ENCODE results near the gene EIF2B5.
"Not testable (repeated sequence)": the region's sequence is repeated elsewhere in the genome, so short reads cannot be mapped to it uniquely, and the experiment has no call there.

Gene EIF2B5

DNA sequence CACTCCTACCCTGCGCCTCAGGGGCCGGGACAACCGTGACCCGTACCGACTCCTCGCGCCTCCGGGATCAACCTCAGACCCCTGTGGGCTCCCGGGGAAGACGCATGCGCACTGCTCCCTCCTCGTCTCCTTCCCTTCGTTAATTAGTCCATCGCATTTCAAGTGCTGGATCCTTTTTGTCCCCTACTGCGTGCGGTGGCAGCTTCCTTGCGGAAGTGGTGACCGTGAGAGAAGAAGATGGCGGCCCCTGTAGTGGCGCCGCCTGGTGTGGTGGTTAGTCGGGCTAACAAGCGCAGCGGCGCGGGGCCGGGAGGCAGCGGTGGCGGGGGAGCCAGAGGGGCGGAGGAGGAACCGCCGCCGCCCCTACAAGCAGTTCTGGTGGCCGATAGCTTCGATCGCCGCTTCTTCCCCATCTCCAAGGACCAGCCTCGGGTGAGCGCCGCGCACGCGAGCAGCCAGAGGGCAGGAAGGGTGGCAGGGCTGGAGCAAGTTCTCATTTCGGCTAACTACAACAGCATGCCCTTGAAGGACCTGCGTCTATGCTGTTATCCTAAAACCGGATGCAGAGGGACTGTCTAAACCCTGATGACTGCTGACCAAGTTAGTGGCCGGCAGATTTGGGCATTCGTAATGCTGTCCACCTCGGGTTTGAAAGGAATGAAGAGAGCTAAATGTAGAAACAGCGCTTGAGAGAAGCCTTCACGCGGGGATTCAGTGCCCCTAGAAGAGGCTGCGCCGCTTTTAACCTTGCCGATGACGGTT, at the start of gene EIF2B5:
EIF2B5 (plus strand) TSS at position 210 of the 762 bp plus-strand sequence; CDS start at position 238, 28 bp downstream.
- peak; percentile 95 for DNase-seq

DNA sequence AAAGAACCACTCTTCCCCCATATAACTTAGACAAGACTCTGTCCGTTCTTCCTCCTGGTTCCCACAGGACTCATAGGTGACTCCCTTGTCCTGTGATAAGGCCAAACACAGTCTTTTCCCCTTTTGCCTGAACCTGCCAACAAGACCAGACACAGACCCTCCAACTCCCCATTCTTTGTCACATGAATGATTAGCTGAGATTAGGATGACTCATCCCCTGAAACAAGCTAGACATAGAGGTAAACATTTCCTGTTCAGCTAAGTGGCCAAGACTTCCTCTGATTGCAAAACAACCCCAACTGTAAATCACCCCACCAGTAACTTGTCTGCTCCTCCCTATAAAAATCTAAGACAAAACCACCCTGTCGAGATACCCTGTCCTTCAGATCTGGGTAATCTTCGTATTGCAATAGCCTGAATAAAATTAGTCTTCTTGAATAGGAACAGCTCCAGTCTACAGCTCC, 49.7 kb upstream of the EIF2B5 start:
- peak; percentile 5 for DNase-seq

DNA sequence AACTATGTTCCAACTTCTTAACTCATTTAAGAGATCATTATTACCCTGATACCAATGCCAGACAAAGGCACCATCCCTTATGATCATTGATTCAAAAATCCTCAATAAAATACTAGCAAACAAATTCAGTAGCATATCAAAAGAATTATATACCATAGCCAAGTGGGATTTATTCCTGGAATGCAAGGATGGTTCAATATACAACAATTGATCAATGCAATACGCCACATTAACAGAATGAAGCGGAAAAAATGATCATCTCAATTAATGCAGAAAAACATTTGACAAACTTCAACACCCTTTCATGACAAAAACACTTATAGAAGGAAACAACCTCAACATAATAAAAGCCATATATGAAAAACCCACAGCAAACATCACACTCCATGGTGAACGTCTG, 43.0 kb upstream of the EIF2B5 start:
- no peak for DNase-seq

DNA sequence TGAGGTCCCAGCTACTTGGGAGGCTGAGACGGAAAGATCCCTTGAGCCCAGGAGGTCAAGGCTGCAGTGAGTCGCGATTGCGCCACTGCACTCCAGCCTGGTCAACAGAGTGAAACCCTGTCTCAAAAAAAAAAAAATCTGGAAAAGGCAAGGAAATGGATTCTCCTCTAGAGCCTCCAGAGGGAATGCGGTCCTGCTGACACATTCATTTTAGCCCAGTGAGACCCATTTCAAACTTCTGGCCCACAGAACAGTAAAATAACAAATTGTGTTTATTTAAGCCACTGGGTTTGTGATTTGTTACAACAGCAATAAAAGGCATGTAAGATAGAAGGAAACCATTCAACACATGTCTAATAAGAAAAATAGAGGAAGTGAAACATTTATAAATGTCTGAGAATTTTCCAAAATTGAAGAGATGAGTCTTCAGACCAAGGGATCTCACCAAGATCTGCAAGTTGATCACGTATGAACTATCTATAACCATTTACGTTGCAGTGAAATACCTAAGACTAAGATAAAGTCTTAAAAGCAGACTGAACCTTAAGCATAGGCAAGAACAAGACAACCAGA, 38.3 kb upstream of the EIF2B5 start, which contains the start of gene HTR3E:
HTR3E (plus strand) TSS at position 254 of the 573 bp plus-strand sequence. CDS start 466 bp downstream, outside the sequence.
- no peak for DNase-seq

DNA sequence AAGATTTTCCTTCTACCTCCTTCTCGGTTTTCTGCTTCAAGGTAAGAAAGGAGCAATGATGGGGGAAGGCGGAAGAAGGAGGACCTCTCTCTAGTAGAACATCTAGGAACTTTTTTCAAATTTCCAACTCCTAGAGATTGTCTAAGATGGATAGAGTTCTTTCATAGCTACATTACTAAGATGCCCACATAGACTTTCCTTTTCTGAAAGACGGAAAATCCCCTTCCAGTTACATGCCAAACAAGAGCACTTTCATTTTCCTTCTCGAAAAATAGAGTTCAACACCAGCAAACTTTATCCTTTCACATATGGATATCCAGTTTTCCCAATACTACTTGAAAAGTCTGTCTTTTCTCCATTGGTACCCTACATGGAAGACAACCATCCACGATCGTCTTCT, 37.6 kb upstream of the EIF2B5 start:
- no peak for DNase-seq

DNA sequence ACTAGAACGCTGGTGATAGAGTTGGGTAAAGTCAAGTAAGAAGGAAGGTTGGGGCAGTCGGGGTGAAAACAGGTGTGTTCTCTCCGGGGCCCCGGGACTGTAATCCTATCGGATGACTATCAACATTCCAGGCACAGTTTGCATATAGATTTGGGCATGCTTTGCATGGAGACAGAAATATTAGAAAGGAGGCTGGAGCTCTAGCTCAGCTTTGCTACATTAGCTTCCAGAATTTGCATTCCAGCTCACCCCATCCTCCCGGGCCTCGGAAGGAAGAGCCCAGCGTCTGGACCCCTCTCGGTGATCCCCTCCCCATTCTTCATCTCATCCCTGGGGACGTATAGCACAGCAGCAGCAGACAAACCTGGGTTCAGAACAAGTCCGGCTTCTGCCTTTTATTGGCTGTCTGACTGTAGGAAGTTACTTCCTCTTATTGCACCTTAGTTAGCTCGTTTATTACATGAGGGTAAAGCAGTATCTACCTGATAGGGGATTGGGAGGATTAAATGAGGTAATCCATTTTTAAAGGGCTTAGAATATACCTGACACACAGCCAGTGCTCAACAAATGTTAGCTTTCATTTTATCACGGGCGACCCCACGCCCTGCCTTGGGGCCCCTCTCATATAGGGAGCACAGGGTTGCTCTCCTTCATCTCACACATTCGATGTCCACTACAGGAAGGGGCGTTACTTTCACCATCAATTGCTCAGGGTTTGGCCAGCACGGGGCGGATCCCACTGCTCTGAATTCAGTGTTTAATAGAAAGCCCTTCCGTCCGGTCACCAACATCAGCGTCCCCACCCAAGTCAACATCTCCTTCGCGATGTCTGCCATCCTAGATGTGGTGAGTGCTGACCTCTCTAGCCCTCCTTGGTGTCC, 35.1 kb upstream of the EIF2B5 start:
- no peak for DNase-seq

DNA sequence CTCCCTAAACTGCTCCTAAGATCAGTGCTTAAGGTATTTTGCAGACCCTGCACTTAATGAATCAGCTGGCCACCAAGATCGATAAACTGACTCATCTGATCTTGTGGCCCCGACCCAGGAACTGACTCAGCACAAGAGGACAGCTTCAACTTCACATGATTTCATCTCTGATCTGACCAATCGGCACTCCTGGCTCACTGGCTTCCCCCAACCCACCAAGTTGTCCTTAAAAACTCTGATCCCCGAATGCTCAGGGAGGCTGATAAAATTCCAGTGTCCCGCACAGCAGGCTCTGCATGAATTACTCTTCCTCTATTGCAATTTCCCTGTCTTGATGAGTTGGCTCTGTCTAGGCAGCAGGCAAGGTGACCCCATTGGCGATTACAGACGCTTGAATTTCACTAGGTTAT, 24.8 kb upstream of the EIF2B5 start:
- DNase-seq: peak; percentile 44

DNA sequence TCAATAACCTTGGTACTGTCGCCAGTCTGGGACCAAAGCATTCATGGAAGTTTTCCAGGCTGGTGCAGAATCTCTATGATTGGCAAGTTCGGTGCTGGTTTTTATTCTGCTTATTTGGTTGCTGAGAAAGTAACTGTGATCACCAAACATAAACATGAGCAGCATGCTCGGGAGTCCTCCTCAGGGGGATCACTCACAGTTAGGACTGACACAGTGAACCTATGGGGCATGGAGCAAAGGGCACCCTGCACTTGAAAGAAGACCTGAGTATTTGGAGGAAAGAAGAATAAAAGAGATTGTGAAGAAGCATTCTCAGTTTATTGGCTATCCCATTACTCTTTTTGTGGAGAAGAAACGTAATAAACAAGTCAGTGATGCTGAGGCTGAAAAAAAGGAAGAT, 19.1 kb upstream of the EIF2B5 start:
- no peak for DNase-seq

DNA sequence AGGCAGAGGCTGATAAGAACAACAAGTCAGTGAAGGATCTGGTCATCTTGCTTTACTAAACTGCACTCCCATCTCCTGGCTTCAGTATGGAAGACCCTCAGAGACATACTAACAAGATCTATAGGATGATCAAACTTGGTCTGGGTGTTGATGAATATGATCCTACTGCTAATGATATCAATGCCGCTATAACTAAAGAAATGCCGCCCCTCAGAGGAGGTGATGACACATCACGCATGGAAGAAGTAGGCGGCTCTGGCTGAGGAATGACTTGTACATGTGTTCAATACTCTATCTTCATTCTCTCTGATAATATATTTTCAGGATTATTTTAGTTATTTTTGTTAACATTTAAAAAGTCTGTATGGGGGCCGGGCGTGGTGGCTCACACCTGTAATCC, 17.5 kb upstream of the EIF2B5 start:
- DNase-seq: no peak

DNA sequence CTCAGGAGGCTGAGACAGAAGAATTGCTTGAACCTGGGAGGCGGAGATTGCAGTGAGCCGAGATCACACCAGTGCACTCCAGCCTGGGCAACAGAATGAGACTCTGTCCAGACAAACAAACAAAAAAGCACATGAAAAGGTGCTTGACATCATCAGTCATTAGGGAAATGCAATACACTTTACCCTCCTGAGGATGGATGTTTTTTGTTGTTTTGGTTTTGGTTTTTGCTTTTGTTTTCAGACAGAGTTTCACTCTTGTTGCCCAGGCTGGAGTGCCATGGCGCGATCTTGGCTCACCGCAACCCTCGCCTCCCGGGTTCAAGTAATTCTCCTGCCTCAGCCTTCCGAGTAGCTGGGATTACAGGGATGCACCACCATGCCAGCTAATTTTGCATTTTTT, 14.1 kb upstream of the EIF2B5 start:
- not testable (repeated sequence) for DNase-seq

DNA sequence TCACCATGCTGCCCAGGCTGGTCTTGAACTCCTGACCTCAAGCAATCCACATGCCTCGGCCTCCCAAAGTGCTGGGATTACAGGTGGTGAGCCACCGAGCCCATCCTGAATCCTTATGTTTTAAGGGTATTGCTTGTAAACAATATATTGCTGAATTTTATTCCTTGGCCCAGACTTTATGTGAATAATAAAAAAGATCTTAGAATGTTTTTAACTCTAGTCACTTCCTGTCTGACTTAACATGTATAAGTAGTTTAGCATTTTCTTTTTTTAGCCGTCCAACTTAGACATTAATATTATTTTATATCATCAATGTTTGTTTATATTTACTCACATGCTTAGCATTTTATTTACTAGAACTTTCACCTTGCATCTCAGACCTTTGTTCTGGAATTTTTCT, 9.2 kb upstream of the EIF2B5 start:
- no peak for DNase-seq

DNA sequence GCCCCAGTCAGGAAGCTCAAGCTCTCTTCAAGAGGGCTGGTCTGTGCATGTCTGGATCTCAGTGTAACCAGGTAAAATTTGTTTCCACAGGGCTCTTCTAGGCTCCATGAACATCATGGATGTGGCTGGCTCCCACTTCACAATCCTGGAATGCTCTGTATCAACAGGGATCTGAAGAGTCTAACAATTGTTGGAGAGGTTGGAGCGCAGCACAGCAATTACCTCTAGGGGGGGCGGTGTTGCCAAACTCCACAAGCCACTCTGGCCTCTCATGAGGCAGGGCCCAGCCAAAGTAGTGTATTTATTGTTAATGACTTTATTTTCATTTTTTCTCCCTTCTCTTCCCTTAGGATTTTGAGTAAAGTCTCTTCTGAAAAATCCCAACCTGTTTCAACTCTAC, 6.1 kb upstream of the EIF2B5 start:
- DNase-seq: peak; percentile 34

DNA sequence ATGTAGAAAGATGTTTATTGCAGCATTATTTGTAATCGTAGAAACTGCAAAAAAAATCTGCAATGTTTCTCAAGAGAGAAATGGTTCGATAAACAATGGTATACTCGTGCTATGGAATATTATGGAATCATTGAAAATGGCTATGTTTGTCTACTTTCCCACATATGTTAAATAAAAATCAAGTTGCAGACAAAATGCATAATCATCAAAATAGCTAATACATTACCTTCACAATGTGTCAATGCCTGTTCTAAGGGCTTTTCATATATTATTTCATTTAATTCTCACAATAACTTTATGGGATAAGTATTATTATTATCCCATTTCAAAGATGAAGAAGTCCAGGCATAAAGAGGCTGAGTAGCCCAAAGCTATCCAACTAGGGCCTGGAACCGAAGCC, 2.2 kb upstream of the EIF2B5 start:
- no peak for DNase-seq

DNA sequence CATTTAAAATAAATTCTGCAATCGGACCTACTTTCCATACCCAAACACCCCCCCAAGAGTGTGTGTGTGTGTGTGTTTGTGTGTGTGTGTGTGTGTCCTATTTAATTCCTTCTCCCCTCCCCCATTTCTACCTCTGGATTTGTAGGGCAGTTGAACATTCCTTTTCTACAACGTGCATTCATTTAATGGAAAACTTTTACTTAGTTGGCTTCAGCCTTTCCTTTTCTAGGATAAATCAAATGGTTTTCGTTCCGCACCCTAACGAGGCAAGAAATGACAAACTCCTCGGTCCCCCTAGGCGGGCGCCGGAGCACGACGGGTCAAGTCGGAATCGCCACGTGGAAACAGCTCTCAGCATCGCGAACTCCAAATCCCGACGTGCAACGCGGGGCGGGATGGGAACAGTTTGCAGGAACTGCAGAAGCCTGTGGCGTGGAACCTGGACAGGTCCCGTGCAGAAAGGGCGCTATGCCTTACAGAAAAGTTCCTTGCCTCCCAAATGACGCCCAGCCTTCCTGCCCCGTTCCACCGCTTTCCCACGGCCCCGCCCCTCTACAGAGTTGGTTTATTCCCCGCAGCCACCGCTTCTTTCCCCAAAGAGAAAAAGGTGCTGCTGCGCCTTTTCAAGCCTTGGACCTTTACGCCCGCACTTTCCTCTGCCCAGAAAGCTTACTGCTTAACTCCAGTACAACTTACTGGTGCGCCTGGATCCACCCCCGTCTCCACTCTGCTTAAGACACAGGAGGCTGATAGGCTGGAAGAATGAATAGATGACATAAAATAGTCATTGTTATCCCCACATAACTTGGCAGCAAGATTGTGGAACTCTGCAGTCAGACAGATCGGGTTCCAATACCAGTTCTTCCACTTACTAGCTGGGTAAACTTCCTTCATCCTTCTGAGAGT, 1.1 kb upstream of the EIF2B5 start:
- peak; percentile 84 for DNase-seq

DNA sequence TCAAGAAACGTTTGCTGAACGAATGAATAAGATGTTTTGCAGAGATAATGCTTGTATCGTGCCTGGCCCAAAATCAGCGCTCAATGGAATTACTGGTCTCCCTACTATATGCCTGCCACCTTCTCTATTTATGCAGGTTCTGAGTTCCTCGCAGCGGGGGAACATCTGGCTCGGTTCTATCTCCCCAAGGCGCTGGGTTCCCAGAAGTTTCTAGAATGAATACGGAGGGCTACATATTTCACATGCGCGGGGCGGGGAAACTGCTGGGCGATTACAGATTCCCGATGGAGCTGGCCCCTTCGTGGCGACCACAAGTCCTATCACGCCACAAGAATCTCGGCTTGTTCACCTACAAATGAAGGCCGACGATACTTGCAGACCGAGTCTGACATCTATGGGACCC, 411 bp upstream of the EIF2B5 start:
- DNase-seq: no peak

DNA sequence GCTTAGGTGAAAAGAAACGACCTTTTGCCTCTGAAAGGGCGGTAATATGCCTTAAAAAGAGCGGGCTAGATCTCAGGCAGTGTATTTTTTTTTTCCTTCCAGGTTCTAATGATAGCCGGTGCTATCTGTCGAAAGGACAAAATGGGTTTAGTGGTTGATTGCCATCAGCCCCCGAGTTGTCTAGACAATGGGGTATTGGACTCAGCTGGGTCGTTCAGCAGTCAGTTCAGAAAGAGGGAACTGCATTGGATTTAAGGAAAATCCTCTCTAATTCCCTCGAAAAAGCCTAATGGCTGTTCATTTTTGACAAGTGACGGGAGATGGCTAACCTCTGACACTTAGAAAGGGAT, 728 bp downstream of the EIF2B5 start:
- DNase-seq: no peak

DNA sequence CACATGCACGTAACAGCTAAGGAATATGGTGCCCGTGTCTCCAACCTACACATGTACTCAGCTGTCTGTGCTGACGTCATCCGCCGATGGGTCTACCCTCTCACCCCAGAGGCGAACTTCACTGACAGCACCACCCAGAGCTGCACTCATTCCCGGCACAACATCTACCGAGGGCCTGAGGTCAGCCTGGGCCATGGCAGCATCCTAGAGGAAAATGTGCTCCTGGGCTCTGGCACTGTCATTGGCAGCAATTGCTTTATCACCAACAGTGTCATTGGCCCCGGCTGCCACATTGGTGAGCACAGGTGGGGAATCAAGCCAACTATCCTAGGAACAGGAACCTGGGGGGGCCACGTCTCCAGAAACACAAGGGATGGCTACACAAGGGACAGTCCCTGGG, 5.3 kb downstream of the EIF2B5 start:
- no peak for DNase-seq

DNA sequence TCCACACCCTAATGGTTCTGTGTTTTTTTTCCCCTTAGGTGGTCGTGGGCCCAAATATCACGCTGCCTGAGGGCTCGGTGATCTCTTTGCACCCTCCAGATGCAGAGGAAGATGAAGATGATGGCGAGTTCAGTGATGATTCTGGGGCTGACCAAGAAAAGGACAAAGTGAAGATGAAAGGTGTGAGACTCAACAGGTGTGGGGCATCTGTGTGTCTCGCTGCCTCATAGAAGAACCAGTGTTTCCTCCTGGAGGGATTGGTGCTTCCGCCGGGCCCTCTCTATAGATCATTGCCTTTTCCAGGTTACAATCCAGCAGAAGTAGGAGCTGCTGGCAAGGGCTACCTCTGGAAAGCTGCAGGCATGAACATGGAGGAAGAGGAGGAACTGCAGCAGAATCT, 7.0 kb downstream of the EIF2B5 start:
- no peak for DNase-seq

DNA sequence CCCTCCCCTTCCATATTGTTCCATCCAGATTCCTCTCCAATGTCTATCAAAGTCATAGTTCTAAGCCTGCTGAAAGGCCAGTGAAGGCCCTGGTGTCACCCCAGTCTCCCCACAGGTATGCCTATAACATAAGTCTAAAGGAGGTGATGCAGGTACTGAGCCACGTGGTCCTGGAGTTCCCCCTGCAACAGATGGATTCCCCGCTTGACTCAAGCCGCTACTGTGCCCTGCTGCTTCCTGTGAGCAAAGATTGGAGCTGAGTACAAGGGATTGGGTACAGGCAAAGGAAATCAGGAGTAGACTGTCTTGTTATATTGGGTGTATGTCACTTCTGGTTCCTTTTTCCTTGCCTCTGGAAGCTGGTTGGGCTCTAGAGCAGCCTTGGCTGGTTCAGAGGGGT, 8.2 kb downstream of the EIF2B5 start:
- no peak for DNase-seq

DNA sequence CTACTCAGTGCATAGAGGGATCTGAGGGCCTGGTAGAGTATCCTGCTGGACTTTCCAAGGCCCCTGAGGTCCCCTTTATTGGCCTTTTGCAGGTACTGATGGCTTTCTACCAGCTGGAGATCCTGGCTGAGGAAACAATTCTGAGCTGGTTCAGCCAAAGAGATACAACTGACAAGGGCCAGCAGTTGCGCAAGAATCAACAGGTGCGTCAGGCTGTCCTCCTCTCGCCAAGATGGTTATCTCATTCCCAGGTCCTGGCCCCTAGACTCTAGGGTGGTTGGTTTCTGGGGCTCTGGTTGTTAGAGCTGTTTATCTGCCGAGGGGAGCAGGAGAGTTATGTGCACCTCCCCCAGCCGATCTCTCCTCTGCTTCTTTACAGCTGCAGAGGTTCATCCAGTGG, 9.3 kb downstream of the EIF2B5 start:
- no peak for DNase-seq

DNA sequence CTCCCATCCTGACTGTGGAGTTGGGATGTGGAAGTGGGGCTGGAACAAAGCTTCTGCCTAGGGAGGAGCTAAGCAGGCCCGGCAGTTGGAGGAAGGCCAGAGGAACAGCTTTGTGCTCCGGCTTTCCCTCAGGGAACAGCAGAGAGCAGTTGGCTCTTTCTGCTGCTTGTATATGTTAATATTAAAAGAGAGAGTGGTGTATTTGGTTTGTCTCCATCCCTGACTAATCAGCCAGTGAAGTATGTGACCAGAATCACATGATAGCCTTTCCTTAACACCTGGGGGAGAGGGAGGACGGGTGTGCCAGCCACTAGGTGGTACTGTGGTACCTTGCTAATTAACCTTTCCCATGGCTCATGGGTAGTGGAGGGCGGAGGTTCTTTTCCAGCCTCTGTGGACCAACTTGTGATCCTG, 10.0 kb downstream of the EIF2B5 start:
- DNase-seq: peak; percentile 41

DNA sequence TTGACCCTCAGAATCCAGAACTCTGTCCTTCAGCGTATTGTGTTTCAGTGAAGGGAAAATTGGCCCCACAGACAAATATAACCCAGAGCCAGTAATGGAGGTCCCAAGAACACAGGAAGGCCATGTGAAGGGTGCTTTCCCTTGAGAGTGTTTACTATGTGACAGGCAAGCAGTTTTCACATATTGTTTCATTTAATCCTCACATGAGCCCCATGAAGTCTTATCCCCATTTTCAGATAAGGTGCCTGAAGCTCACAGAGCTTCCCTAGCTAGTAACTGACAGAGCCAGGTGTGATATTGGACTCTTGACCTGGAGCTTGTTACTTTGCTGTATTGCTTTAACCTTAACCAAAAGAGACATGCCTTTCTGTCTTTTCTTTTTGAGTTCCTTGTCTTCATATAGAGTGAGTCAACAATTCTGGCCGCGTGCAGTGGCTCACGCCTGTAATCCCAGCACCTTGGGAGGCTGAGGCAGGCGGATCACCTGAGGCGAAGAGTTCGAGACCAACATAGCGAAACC, 10.7 kb downstream of the EIF2B5 start:
- DNase-seq: no peak

All from fibroblast of skin of right quadriceps (primary cell).